GM12801 (cell line): ENCODE data around the gene PPP2CA.

Experiments used
- CTCF ChIP-seq: IDR thresholded peaks from one replicate; pipeline ENCODE4 v1.5.1; 2011; ENCODE audit warnings: control low read depth; ENCODE audit not compliant: insufficient read length; ENCODE audit errors: extremely low read depth

Gene PPP2CA

GRCh38 chr5:134188092-134188491, 37.8 kb downstream of the PPP2CA start:
- no peak for TF ChIP-seq CTCF

- TF ChIP-seq CTCF, result peak; percentile 16
Measured at GRCh38 chr5:134184155-134185135, 41.4 kb downstream of the PPP2CA start.

GRCh38 chr5:134183481-134183880, 42.4 kb downstream of the PPP2CA start:
- TF ChIP-seq CTCF, result no peak

- no peak for TF ChIP-seq CTCF
Measured at GRCh38 chr5:134178096-134178419, 47.8 kb downstream of the PPP2CA start.

GRCh38 chr5:134177369-134178095, 48.3 kb downstream of the PPP2CA start:
- TF ChIP-seq CTCF, result no peak

GRCh38 chr5:134176511-134177368, 49.1 kb downstream of the PPP2CA start, which contains the start of gene SKP1:
SKP1 (minus strand) TSS chr5:134176950; CDS start chr5:134174022, 2,928 bp downstream.
- no peak for TF ChIP-seq CTCF
